Naive thymus-derived CD8-positive, alpha-beta T cell (primary cell): ENCODE results near the gene TNRC6C. TPM values are rescaled to one million over a fixed set of nuclear protein-coding genes. Genes with fewer than 3 reads are reported as not detected.

ENCODE experiments used
- ATAC-seq, 2 donors: fragments of 150-1000 bp; cut with Tn5 transposase in 1 of 2; sonication (Bioruptor Pico), chemical (Tn5 transposase) in 1 of 2; 1 replicate in 1 of 2; 2 replicates in 1 of 2; pipeline ENCODE4 v1.10.0; 2021; ENCODE audit warnings: mild to moderate bottlenecking in 2 of 2, moderate library complexity in 2 of 2
- POLR2A ChIA-PET: fragments of 350-600 bp; sonication (Branson Sonifier 250); formaldehyde crosslinking; loops from one replicate; lab custom pipeline; 2021; ENCODE audit warnings: antibody characterized with exemption; lab: Charles Lee
- DNase-seq, 10 donors: peaks; one replicate each; pipeline versions ENCODE4 v3.0.0 to v3.0.0-alpha.2; 2020 to 2022
- H3K27ac Mint-ChIP-seq, 10 donors: one replicate each; pipeline ENCODE4 v1.8.0; 2020 to 2022; ENCODE audit warnings: mild to moderate bottlenecking in 10 of 10, mixed read lengths in 10 of 10, moderate library complexity in 4 of 10, inconsistent platforms in 1 of 10
- H3K27me3 Mint-ChIP-seq, 5 donors: one replicate each; pipeline ENCODE4 v1.8.0; 2021 to 2022; ENCODE audit warnings: mixed read lengths in 5 of 5
- H3K36me3 Mint-ChIP-seq, 3 donors: one replicate each; pipeline ENCODE4 v1.8.0; 2020 to 2022; ENCODE audit warnings: mixed read lengths in 3 of 3, mild to moderate bottlenecking in 2 of 3, inconsistent platforms in 1 of 3
- H3K4me1 Mint-ChIP-seq, 4 donors: one replicate each; pipeline ENCODE4 v1.8.0; 2021 to 2022; ENCODE audit warnings: mixed read lengths in 4 of 4
- H3K4me3 Mint-ChIP-seq, 10 donors: one replicate each; pipeline ENCODE4 v1.8.0; 2020 to 2022; ENCODE audit warnings: mild to moderate bottlenecking in 10 of 10, mixed read lengths in 10 of 10, moderate library complexity in 6 of 10, inconsistent platforms in 1 of 10
- H3K9me3 Mint-ChIP-seq, 9 donors: one replicate each; pipeline ENCODE4 v1.8.0; 2020 to 2022; ENCODE audit warnings: mixed read lengths in 9 of 9, mild to moderate bottlenecking in 3 of 9, inconsistent platforms in 1 of 9, moderate library complexity in 1 of 9
- polyA plus RNA-seq, 3 donors: library from polyadenylated mRNA; unstranded; fragments of 300-500 nt; fragmentation: Illumina TruSeq; gene quantifications; one replicate each; pipeline ENCODE4 v1.2.3, GENCODE V29; 2021
- total RNA-seq, 8 experiments: library from RNA in 2 of 8; stranded (reverse) in 2 of 8; gene quantifications; one replicate each; pipeline ENCODE4 v1.2.3 and lab custom pipeline; 2021 to 2026

The TNRC6C gene
- total and polyA plus RNA-seq, 5 experiments from 2014 or later, result 4.9 to 116 (median 8.6) TPM

DNA sequence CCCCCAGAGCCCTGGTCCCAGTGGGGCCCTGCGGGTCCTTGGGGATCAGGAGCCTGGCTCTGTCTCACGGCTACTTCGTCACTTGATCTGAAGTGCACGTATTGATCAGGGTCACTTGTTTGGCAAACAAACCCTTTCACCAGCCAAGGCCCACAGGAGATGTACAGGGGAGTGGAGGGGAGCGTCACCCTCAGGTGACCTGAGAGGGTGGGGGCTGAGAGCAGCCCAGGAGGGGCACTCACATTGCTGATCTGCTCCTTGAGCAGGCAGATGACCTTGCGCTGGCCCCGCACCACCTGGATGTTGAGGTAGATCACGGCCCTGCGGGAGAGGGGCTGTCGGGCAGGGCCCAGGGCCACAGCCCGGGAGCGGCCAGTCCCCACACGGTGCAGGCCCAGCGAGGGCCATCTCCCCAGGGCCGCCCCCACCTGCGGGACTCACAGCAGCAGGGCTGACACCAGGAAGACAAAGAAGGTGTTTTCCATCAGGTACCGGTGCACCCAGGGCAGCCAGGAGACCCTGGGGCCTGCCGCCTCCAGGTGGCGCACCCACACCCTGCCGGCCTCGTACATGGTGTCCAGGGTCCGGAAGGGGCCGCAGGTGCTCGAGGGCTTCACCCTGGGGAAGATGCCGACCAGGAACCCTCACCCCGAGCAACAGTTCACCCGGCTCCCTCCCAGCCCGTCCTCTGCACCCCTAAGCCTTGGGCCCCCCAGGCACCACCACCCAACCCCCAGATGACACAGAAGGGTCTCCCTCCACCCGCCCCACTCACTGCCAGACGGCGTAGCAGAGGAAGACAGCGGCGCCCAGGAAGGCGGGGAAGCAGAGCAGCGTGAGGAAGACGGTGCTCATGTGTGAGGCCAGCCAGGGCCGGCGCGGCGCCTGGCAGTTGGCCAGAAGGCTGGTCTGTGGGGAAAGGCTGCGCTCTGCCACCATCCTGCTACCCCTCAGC is 158.8 kb downstream of the TNRC6C start:
- H3K36me3 Mint-ChIP-seq, result peaks cover 0 to 75% (median 22%) of the 10 kb centered on the region in 3 donors
- no peaks in the 10 kb centered on the region for H3K9me3 Mint-ChIP-seq
- peaks cover 40 to 79% (median 69%) of the 10 kb centered on the region in 4 donors for H3K4me1 Mint-ChIP-seq
- ATAC-seq (peak; percentile 15 to 29), DNase-seq (peak in 5 of 10 donors; percentile 41 to 72 (median 48))
- H3K27me3 Mint-ChIP-seq, result no peaks in the 10 kb centered on the region
- POLR2A ChIA-PET, result interaction anchor here (0.6 to 15.9 kb wide), 4 partner anchors 18 to 59 kb away, joined by 3 to 1112 read pairs (median 310); partner anchors contain the start of genes C17orf99, TMC6 and TMC8
- peak overlapping the region; percentile 50 to 92 (median 79) for H3K27ac Mint-ChIP-seq
- H3K4me3 Mint-ChIP-seq, result peak overlapping the region in 9 of 10 donors; percentile 49 to 80 (median 63)

- ATAC-seq (no peak), DNase-seq (peak in 2 of 10 donors; percentile 17 to 63)
- Mint-ChIP-seq H3K4me1 (peaks cover 45 to 79% (median 71%) of the 10 kb centered on the region in 4 donors), H3K4me3 (no peak overlapping the region), H3K27ac (peak overlapping the region in 5 of 10 donors; percentile 25 to 65 (median 48)), H3K36me3 (peaks cover 0 to 76% (median 22%) of the 10 kb centered on the region in 3 donors), H3K27me3 (no peaks in the 10 kb centered on the region), H3K9me3 (no peaks in the 10 kb centered on the region)
- POLR2A ChIA-PET, result interaction anchor here (0.9 to 15.5 kb wide), 4 partner anchors 10 to 58 kb away, joined by 3 to 1112 read pairs (median 4); partner anchors contain the start of genes C17orf99, TMC6 and TMC8
Measured at GRCh38 chr17:78118801-78119241, 160.3 kb downstream of the TNRC6C start.

- H3K27me3 Mint-ChIP-seq, result no peaks in the 10 kb centered on the region
- peaks cover 0 to 71% (median 17%) of the 10 kb centered on the region in 3 donors for H3K36me3 Mint-ChIP-seq
- H3K4me1 Mint-ChIP-seq, result peaks cover 36 to 78% (median 71%) of the 10 kb centered on the region in 4 donors
- H3K27ac Mint-ChIP-seq, result peak overlapping the region; percentile 35 to 96 (median 88)
- DNase-seq (no peak), ATAC-seq (no peak)
- POLR2A ChIA-PET, result interaction anchor here (0.5 to 30.2 kb wide), 11 partner anchors 11 to 687 kb away, joined by 3 to 1112 read pairs (median 6); partner anchors contain the start of genes BIRC5, C17orf99, TMC6 and TMC8
- peak overlapping the region; percentile 47 to 100 (median 86) for H3K4me3 Mint-ChIP-seq
- H3K9me3 Mint-ChIP-seq, result no peaks in the 10 kb centered on the region
Measured at GRCh38 chr17:78120537-78120936, 162.0 kb downstream of the TNRC6C start.

DNA sequence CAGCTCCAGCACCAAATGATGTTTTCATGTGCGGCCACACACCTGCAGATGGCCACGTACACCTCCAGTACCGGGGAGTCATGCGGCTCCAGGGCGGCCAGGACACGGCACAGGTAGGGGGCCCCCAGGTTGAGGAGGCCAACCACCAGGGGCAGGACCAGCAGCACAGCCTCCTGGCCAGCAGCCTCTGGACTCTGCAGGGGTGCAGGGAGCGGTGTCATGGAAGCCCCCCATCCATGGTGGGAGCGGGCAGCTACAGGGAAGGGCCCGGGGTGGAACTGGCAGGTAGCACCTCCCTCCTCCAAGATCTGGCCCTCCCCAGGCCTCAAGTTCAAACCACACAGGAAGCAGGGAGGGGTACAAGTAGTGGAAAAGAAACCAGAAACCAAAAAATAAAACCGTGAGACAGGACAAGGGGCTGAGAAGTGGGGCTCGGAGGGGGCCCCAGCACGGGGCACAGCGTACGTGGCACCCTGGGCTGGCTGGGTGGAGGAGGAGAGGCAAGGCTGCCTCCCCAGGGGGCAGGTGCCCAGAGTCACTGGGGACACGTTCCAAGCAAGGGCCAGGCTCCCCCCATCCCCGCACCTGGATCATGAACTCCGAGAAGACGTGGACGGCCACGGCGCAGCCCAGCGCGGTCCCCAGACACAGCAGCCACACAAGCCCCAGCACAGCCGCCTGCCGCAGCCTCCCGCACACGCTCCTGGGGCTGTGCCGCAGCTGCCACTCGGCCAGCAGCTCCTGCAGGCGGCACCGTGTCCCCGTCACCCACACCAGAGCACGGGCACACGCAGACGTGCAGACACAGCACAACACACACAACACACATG is 162.7 kb downstream of the TNRC6C start:
- POLR2A ChIA-PET, result interaction anchor here (0.5 to 30.2 kb wide), 10 partner anchors 12 to 455 kb away, joined by 3 to 1112 read pairs (median 8); partner anchors contain the start of genes BIRC5, C17orf99, TMC6 and TMC8
- Mint-ChIP-seq H3K4me1 (peaks cover 38 to 84% (median 74%) of the 10 kb centered on the region in 4 donors), H3K4me3 (peak overlapping the region; percentile 78 to 100 (median 86)), H3K27ac (peak overlapping the region; percentile 86 to 96 (median 90)), H3K27me3 (no peaks in the 10 kb centered on the region), H3K36me3 (peaks cover 0 to 72% (median 17%) of the 10 kb centered on the region in 3 donors), H3K9me3 (no peaks in the 10 kb centered on the region)
- peak; percentile 55 to 67 for ATAC-seq
- DNase-seq, result peak in 9 of 10 donors; percentile 37 to 86 (median 67)

DNA sequence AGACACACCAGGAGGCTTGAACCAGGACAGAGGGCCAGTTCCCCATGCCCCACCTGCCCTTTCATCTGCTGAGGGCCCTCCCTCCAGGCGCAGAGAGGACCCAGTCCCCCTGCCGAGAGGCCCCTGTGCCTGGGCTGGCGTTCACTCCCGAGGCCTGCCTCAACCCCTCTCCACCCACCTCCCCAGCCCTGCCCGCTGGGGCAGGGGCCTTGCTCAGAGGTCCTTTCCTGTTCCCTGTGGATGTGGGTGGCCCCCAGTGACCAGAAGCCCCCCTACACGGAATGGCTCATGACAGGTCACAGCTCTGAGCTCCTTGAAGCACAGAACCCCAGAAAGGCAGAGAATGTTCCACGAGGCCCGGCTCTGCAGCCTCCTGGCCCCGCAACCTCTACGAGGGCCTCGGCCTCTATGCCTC is 163.3 kb downstream of the TNRC6C start:
- peak overlapping the region; percentile 86 to 96 (median 90) for H3K27ac Mint-ChIP-seq
- no peaks in the 10 kb centered on the region for H3K27me3 Mint-ChIP-seq
- H3K36me3 Mint-ChIP-seq, result peaks cover 0 to 69% (median 17%) of the 10 kb centered on the region in 3 donors
- DNase-seq (peak in 3 of 10 donors; percentile 40 to 51 (median 47)), ATAC-seq (peak in 1 of 2 donors; percentile 7)
- H3K4me3 Mint-ChIP-seq, result peak overlapping the region; percentile 78 to 100 (median 86)
- H3K4me1 Mint-ChIP-seq, result peaks cover 39 to 88% (median 78%) of the 10 kb centered on the region in 4 donors
- H3K9me3 Mint-ChIP-seq, result no peaks in the 10 kb centered on the region
- POLR2A ChIA-PET, result interaction anchor here (0.5 to 30.2 kb wide), 9 partner anchors 13 to 1384 kb away, joined by 3 to 1112 read pairs (median 9); partner anchors contain the start of genes C17orf99, MFSD11, TMC6 and TMC8

DNA sequence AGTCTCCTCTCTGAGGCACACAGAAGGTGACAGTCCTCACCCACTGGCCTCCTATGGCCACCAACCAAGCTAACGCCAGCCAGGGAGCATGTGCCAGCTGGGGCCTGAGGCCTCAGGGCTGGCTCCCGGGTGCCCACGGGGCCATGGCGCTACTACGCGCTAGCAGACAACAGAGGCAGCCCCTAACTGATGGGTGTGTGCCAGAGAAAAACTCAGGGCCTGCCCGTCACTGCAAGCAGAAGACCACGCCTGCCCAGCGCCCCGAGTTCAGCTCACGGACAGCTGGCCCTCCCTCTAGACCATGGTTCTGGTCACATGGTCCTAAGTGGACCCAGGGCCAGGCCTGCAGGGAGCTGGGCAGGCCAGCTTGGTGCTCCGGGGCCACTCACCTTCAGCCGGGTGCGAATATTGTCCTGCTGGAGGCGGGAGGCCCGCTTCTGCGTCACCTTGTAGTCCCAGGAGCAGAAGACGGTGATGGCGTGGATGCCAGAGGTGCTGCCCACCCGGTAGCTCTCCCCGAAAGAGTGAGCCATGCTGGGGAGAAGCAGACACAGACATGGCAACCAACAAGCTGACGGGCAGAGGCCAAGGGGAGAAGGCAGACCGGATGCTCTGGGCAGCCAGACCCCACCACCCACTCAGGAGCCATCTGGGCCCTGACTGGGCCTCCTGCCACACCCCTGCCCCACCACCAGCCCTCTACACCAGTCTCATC is 163.9 kb downstream of the TNRC6C start:
- ATAC-seq (peak in 1 of 2 donors; percentile 7), DNase-seq (peak in 3 of 10 donors; percentile 38 to 61 (median 45))
- H3K27ac Mint-ChIP-seq, result peak overlapping the region; percentile 86 to 96 (median 90)
- POLR2A ChIA-PET, result interaction anchor here (0.5 to 30.2 kb wide), 8 partner anchors 13 to 1385 kb away, joined by 3 to 1112 read pairs (median 5); partner anchors contain the start of genes C17orf99, MFSD11, TMC6 and TMC8
- no peaks in the 10 kb centered on the region for H3K27me3 Mint-ChIP-seq
- H3K4me1 Mint-ChIP-seq, result peaks cover 39 to 82% (median 79%) of the 10 kb centered on the region in 4 donors
- no peaks in the 10 kb centered on the region for H3K9me3 Mint-ChIP-seq
- H3K36me3 Mint-ChIP-seq, result peaks cover 0 to 64% (median 17%) of the 10 kb centered on the region in 3 donors
- peak overlapping the region; percentile 78 to 100 (median 86) for H3K4me3 Mint-ChIP-seq

- Mint-ChIP-seq H3K27ac (peak overlapping the region; percentile 73 to 96 (median 90)), H3K9me3 (no peaks in the 10 kb centered on the region), H3K4me1 (peaks cover 36 to 77% (median 74%) of the 10 kb centered on the region in 4 donors), H3K4me3 (peak overlapping the region; percentile 47 to 100 (median 86)), H3K27me3 (no peaks in the 10 kb centered on the region), H3K36me3 (peaks cover 0 to 63% (median 17%) of the 10 kb centered on the region in 3 donors)
- DNase-seq, result peak in 1 of 10 donors; percentile 38
- POLR2A ChIA-PET, result interaction anchor here (1.1 to 30.2 kb wide), 4 partner anchors 14 to 54 kb away, joined by 4 to 1112 read pairs (median 310); partner anchors contain the start of genes C17orf99, TMC6 and TMC8
- no peak for ATAC-seq
Measured at GRCh38 chr17:78122931-78123249, 164.4 kb downstream of the TNRC6C start.

- DNase-seq (no peak), ATAC-seq (no peak)
- H3K9me3 Mint-ChIP-seq, result no peaks in the 10 kb centered on the region
- H3K4me3 Mint-ChIP-seq, result peak overlapping the region; percentile 73 to 100 (median 86)
- POLR2A ChIA-PET, result interaction anchor here (1.1 to 30.2 kb wide), 4 partner anchors 14 to 53 kb away, joined by 4 to 1112 read pairs (median 368); partner anchors contain the start of genes C17orf99, SYNGR2, TMC6 and TMC8
- peaks cover 33 to 74% (median 71%) of the 10 kb centered on the region in 4 donors for H3K4me1 Mint-ChIP-seq
- peak overlapping the region; percentile 86 to 96 (median 93) for H3K27ac Mint-ChIP-seq
- peaks cover 0 to 58% (median 15%) of the 10 kb centered on the region in 3 donors for H3K36me3 Mint-ChIP-seq
- H3K27me3 Mint-ChIP-seq, result no peaks in the 10 kb centered on the region
Measured at GRCh38 chr17:78123258-78123929, 164.9 kb downstream of the TNRC6C start.

GRCh38 chr17:78124081-78124835 is 165.8 kb downstream of the TNRC6C start:
- Mint-ChIP-seq H3K9me3 (no peaks in the 10 kb centered on the region), H3K4me1 (peaks cover 35 to 73% (median 71%) of the 10 kb centered on the region in 4 donors), H3K4me3 (peak overlapping the region; percentile 60 to 100 (median 76)), H3K27ac (peak overlapping the region; percentile 71 to 96 (median 89)), H3K27me3 (no peaks in the 10 kb centered on the region), H3K36me3 (peaks cover 0 to 51% (median 15%) of the 10 kb centered on the region in 3 donors)
- POLR2A ChIA-PET, result interaction anchor here (0.7 to 30.2 kb wide), 6 partner anchors 13 to 742 kb away, joined by 3 to 1112 read pairs (median 69); partner anchors contain the start of genes C17orf99, SYNGR2, TMC6 and TMC8
- ATAC-seq (no peak), DNase-seq (peak in 1 of 10 donors; percentile 31)
